Keratinocyte (primary cell): Measurements from ENCODE around the gene TMEM39B.

Experiments
- CTCF ChIP-seq, 3 experiments: IDR thresholded peaks in 1 of 3; conservative IDR thresholded peaks in 1 of 3; optimal IDR thresholded peaks in 1 of 3; 2 replicates in 2 of 3; 3 replicates in 1 of 3; pipeline versions ENCODE3 to v1.5.1; 2011; ENCODE audit warnings: low read length in 3 of 3, mild to moderate bottlenecking in 3 of 3, moderate library complexity in 2 of 3, control low read depth in 1 of 3, inconsistent platforms in 1 of 3; ENCODE audit not compliant: insufficient read depth in 2 of 3; ENCODE audit errors: extremely low read depth in 1 of 3
- EZH2 ChIP-seq: IDR thresholded peaks from one replicate; pipeline ENCODE4 v1.6.1; 2012; ENCODE audit warnings: inconsistent platforms, mild to moderate bottlenecking, low read length, moderate library complexity

GRCh38 chr1:32031578-32032274 lies 41.0 kb upstream of the TMEM39B start:
- TF ChIP-seq CTCF (optimal IDR thresholded peaks at IDR 0.05 in 1 of 3, IDR thresholded peaks at IDR 0.05 in 1 of 3, conservative IDR thresholded peaks at IDR 0.05 in 1 of 3; ENCODE audit: extremely low read depth in 1 of 3, insufficient read depth in 2 of 3, low read length in 3 of 3) = no peak
- TF ChIP-seq EZH2 = no peak
